Measurements from ENCODE around the gene TSSC4. TPM values are rescaled to one million over a fixed set of nuclear protein-coding genes. Genes with fewer than 3 reads are reported as not detected.

TSSC4 gene
- total RNA-seq, 3 donors from 2014 or later (not counting 1 experiment from before 2014, with no cell fraction given) = 52.8 to 67.9 (median 59.3) TPM

DNA sequence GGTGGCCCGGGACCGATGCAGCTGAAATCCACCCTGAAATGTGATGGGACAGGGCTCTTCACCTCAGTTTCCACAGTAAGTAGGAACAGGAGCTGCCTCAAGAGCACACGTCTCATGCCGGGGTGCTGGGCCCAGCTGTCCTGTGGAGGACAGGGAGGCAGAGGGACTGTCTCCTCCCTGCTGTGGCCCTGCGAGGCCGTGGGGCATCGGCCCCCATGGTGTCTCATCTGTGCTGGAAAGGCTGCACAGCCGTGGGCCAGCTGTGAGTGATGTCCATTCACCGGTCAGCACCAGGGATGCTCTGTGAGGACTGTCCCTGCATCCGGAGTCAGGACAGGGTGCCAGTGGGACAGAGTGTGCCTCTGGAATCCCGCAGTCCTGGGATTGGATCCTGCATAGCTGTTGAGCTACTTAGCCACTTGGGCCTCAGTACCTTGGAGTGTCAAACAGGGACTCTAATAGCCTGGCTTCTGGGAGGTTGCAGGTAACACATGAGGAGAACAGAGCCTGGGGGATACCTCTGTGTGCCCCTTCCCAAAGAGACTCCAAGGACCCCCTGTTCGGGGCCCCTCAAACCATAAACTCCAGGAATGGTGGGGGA, 27.3 kb downstream of the TSSC4 start:
- ATAC-seq (peak in 1 of 3 donors; percentile 5), DNase-seq (no peak)
- Histone ChIP-seq H3K9me3 (ENCODE audit: control insufficient read depth, insufficient read depth, low read length) (no peaks in the 10 kb centered on the region), H3K27me3 (ENCODE audit: control insufficient read depth, insufficient read depth, low read length) (no peaks in the 10 kb centered on the region), H3K36me3 (ENCODE audit: control insufficient read depth, insufficient read depth, low read length) (no peaks in the 10 kb centered on the region), H3K4me3 (ENCODE audit: low read length) (no peak overlapping the region), H3K4me1 (ENCODE audit: control insufficient read depth, insufficient read depth, low read length) (no peaks in the 10 kb centered on the region), H3K27ac (ENCODE audit: low read length) (no peak overlapping the region)
- no peaks in the 10 kb centered on the region for H3K9me3 Mint-ChIP-seq
- intact Hi-C loops (cut with micrococcal nuclease) = loop anchor here (1.0 to 2.0 kb wide), 2 partner anchors 103 to 461 kb away; no protein-coding TSS in a partner anchor
- WGBS (ENCODE audit: insufficient coverage) = 74% methylated on average over 12 of the region's 12 CpGs
- peaks cover 0 to 5% of the 10 kb centered on the region in 2 donors for H3K4me1 Mint-ChIP-seq
- TF ChIP-seq, protein P1, sequence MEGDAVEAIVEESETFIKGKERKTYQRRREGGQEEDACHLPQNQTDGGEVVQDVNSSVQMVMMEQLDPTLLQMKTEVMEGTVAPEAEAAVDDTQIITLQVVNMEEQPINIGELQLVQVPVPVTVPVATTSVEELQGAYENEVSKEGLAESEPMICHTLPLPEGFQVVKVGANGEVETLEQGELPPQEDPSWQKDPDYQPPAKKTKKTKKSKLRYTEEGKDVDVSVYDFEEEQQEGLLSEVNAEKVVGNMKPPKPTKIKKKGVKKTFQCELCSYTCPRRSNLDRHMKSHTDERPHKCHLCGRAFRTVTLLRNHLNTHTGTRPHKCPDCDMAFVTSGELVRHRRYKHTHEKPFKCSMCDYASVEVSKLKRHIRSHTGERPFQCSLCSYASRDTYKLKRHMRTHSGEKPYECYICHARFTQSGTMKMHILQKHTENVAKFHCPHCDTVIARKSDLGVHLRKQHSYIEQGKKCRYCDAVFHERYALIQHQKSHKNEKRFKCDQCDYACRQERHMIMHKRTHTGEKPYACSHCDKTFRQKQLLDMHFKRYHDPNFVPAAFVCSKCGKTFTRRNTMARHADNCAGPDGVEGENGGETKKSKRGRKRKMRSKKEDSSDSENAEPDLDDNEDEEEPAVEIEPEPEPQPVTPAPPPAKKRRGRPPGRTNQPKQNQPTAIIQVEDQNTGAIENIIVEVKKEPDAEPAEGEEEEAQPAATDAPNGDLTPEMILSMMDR (IDR thresholded peaks at IDR 0.05) = no peak
- no peaks in the 10 kb centered on the region for H3K36me3 Mint-ChIP-seq
- no peak overlapping the region for H3K4me3 Mint-ChIP-seq
- no peak overlapping the region for H3K27ac Mint-ChIP-seq
- no peaks in the 10 kb centered on the region for H3K27me3 Mint-ChIP-seq (ENCODE audit: low read depth in 2 of 2)

DNA sequence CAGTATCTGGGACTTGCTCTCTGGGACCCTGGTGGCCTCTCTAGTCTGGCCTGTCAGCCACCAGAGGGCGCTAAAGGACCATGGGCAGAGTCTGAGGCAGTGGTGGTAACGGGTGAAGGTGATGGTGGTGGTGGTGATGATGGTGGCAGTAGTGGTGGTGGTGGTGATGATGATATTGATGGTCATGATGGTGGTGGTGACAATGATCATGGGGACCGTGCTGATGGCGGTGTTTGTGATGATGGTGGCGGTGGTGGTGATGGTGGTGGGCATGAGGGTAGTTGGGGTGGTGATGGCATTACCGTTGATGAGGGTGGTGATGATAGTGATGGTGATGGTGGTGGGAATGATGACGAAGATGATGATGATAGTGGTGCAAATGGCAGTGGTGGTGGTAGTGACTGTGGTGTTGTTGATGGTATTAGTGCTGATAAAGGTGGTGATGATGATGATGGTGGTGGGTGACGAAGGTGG, 27.8 kb downstream of the TSSC4 start:
- H3K36me3 ChIP-seq (ENCODE audit: control insufficient read depth, insufficient read depth, low read length) = no peaks in the 10 kb centered on the region
- 48% methylated on average over 8 of the region's 8 CpGs for WGBS (ENCODE audit: insufficient coverage)
- Mint-ChIP-seq H3K36me3 (no peaks in the 10 kb centered on the region), H3K4me1 (peaks cover 0 to 5% of the 10 kb centered on the region in 2 donors), H3K27me3 (ENCODE audit: low read depth in 2 of 2) (no peaks in the 10 kb centered on the region), H3K27ac (no peak overlapping the region), H3K9me3 (no peaks in the 10 kb centered on the region), H3K4me3 (no peak overlapping the region)
- TF ChIP-seq, protein P1 (IDR thresholded peaks at IDR 0.05) = peak; percentile 70
- H3K27me3 ChIP-seq (ENCODE audit: control insufficient read depth, insufficient read depth, low read length) = no peaks in the 10 kb centered on the region
- intact Hi-C loops (cut with micrococcal nuclease) = loop anchor here (1.0 to 2.0 kb wide), 2 partner anchors 103 to 460 kb away; no protein-coding TSS in a partner anchor
- DNase-seq (peak; percentile 82 to 92), ATAC-seq (peak; percentile 75 to 90 (median 87))
- no peaks in the 10 kb centered on the region for H3K4me1 ChIP-seq (ENCODE audit: control insufficient read depth, insufficient read depth, low read length)
- no peaks in the 10 kb centered on the region for H3K9me3 ChIP-seq (ENCODE audit: control insufficient read depth, insufficient read depth, low read length)
- H3K4me3 ChIP-seq (ENCODE audit: low read length) = no peak overlapping the region
- H3K27ac ChIP-seq (ENCODE audit: low read length) = no peak overlapping the region

DNA sequence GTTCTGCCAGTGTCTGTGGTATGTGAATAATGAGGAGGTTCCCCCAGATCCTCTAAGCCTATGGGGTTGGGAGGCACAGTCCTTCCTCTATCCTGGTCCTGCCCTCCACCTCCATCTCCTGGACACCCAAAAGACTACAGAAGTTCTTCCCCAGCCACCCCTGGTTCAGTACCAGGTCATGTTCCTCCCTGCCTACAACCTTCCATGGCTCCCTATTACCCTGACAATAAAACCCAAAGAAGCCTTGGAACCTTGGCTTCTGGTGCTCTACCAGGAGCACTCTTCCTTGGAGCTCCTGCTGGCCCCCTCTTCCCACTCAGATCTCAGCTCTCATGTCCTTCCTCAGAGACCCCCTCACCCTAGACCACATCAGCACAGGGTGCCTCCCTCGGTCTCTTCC, 30.8 kb downstream of the TSSC4 start:
- intact Hi-C loops (cut with micrococcal nuclease) = loop anchor here (5.0 kb wide), 1 partner anchor 36 kb away; no protein-coding TSS in a partner anchor
- WGBS (ENCODE audit: insufficient coverage) = 82% methylated on average over 1 of the region's 1 CpG
- Mint-ChIP-seq H3K36me3 (no peaks in the 10 kb centered on the region), H3K4me1 (peaks cover 0 to 5% of the 10 kb centered on the region in 2 donors), H3K27me3 (ENCODE audit: low read depth in 2 of 2) (no peaks in the 10 kb centered on the region), H3K4me3 (no peak overlapping the region), H3K9me3 (no peaks in the 10 kb centered on the region), H3K27ac (no peak overlapping the region)
- ATAC-seq = no peak
- Histone ChIP-seq H3K27me3 (ENCODE audit: control insufficient read depth, insufficient read depth, low read length) (no peaks in the 10 kb centered on the region), H3K27ac (ENCODE audit: low read length) (no peak overlapping the region), H3K36me3 (ENCODE audit: control insufficient read depth, insufficient read depth, low read length) (no peaks in the 10 kb centered on the region), H3K9me3 (ENCODE audit: control insufficient read depth, insufficient read depth, low read length) (no peaks in the 10 kb centered on the region), H3K4me3 (ENCODE audit: low read length) (no peak overlapping the region), H3K4me1 (ENCODE audit: control insufficient read depth, insufficient read depth, low read length) (no peaks in the 10 kb centered on the region)
- no peak for DNase-seq
- TF ChIP-seq, protein P1 (IDR thresholded peaks at IDR 0.05) = no peak

Measured in natural killer cell (primary cell).